GM18498 (cell line): ENCODE data around the gene LIN37.
"Not testable (repeated sequence)": the region's sequence is repeated elsewhere in the genome, so short reads cannot be mapped to it uniquely, and the experiment has no call there.

Experiments
- ATAC-seq: cut with Tn5 transposase; IDR thresholded peaks from one replicate; pipeline ENCODE4 v1.9.1; 2021; ENCODE audit warnings: mild to moderate bottlenecking, moderate library complexity; ENCODE audit not compliant: unreplicated experiment

LIN37 gene

GRCh38 chr19:35719402-35720162 lies 28.8 kb upstream of the LIN37 start:
- ATAC-seq: no peak

- ATAC-seq: no peak
Measured at GRCh38 chr19:35720163-35720524, 28.2 kb upstream of the LIN37 start.

- ATAC-seq: no peak
Measured at GRCh38 chr19:35720648-35721047, 27.7 kb upstream of the LIN37 start.

- no peak for ATAC-seq
Measured at GRCh38 chr19:35721374-35721773, 27.0 kb upstream of the LIN37 start.

- no peak for ATAC-seq
Measured at GRCh38 chr19:35722461-35722860, 25.9 kb upstream of the LIN37 start.

- ATAC-seq: no peak
Measured at GRCh38 chr19:35722897-35723296, 25.5 kb upstream of the LIN37 start.

GRCh38 chr19:35723671-35724070 lies 24.7 kb upstream of the LIN37 start:
- no peak for ATAC-seq

GRCh38 chr19:35724132-35724531 lies 24.2 kb upstream of the LIN37 start:
- not testable (repeated sequence) for ATAC-seq

- ATAC-seq: no peak
Measured at GRCh38 chr19:35724560-35724959, 23.8 kb upstream of the LIN37 start.

- ATAC-seq: no peak
Measured at GRCh38 chr19:35725216-35725861, 23.0 kb upstream of the LIN37 start.

GRCh38 chr19:35727053-35727955 lies 21.1 kb upstream of the LIN37 start:
- ATAC-seq: no peak

GRCh38 chr19:35727956-35728706 lies 20.2 kb upstream of the LIN37 start:
- no peak for ATAC-seq

- no peak for ATAC-seq
Measured at GRCh38 chr19:35729021-35729420, 19.4 kb upstream of the LIN37 start.

GRCh38 chr19:35729763-35730162 lies 18.6 kb upstream of the LIN37 start:
- ATAC-seq: no peak

- no peak for ATAC-seq
Measured at GRCh38 chr19:35730326-35730725, 18.1 kb upstream of the LIN37 start.

- ATAC-seq: no peak
Measured at GRCh38 chr19:35731353-35731752, 17.0 kb upstream of the LIN37 start.

- ATAC-seq: no peak
Measured at GRCh38 chr19:35731779-35732405, 16.5 kb upstream of the LIN37 start.

- ATAC-seq: no peak
Measured at GRCh38 chr19:35732540-35733179, 15.7 kb upstream of the LIN37 start.

GRCh38 chr19:35733180-35734125 lies 14.9 kb upstream of the LIN37 start:
- no peak for ATAC-seq
